Mesendoderm (in vitro differentiated cells): ENCODE measurements around the gene POLR3F.

Experiments
- DNase-seq: peaks from one replicate; pipeline ENCODE4 v3.0.0; 2013
- H2AK5ac ChIP-seq: 2 replicates; pipeline ENCODE4 v1.6.1; 2013; ENCODE audit warnings: low read length, inconsistent platforms
- H2BK120ac ChIP-seq: 2 replicates; pipeline ENCODE4 v1.6.1; 2013; ENCODE audit warnings: low read depth, mild to moderate bottlenecking, low read length, moderate library complexity, mixed read lengths
- H2BK15ac ChIP-seq: replicated peaks from 2 replicates; pipeline ENCODE4 v1.6.1; 2013; ENCODE audit warnings: low read depth, mild to moderate bottlenecking, moderate library complexity
- H2BK5ac ChIP-seq: 2 replicates; pipeline ENCODE4 v1.6.1; 2013; ENCODE audit warnings: low read length, inconsistent platforms
- H3K18ac ChIP-seq: 2 replicates; pipeline ENCODE4 v1.6.1; 2013; ENCODE audit warnings: mild to moderate bottlenecking, low read length, mixed read lengths
- H3K23ac ChIP-seq: one replicate; pipeline ENCODE4 v1.6.1; 2013; ENCODE audit warnings: low read length
- H3K27ac ChIP-seq: 2 replicates; pipeline ENCODE4 v1.5.1; 2013; ENCODE audit warnings: low read depth, mild to moderate bottlenecking, inconsistent platforms, low read length, moderate library complexity
- H3K27me3 ChIP-seq: 2 replicates; pipeline ENCODE4 v1.6.1; 2013; ENCODE audit warnings: low read length, control low read depth, mild to moderate bottlenecking, inconsistent platforms; ENCODE audit not compliant: insufficient read depth, poor library complexity
- H3K36me3 ChIP-seq: 2 replicates; pipeline ENCODE4 v1.6.1; 2013; ENCODE audit warnings: low read length, inconsistent platforms; ENCODE audit not compliant: control insufficient read depth, insufficient read depth
- H3K4ac ChIP-seq: one replicate; pipeline ENCODE4 v1.6.1; 2013; ENCODE audit warnings: low read depth, mild to moderate bottlenecking, low read length, moderate library complexity
- H3K4me1 ChIP-seq: 2 replicates; pipeline ENCODE4 v1.6.1; 2013; ENCODE audit warnings: low read depth, low read length, inconsistent platforms; ENCODE audit not compliant: control insufficient read depth
- H3K4me2 ChIP-seq: 2 replicates; pipeline ENCODE4 v1.6.1; 2013; ENCODE audit warnings: low read length
- H3K4me3 ChIP-seq: 2 replicates; pipeline ENCODE4 v1.5.1; 2013; ENCODE audit warnings: mild to moderate bottlenecking, low read length
- H3K56ac ChIP-seq: one replicate; pipeline ENCODE4 v1.6.1; 2013; ENCODE audit warnings: low read length
- H3K79me1 ChIP-seq: 2 replicates; pipeline ENCODE4 v1.6.1; 2013; ENCODE audit warnings: low read length, inconsistent platforms
- H3K79me2 ChIP-seq: 2 replicates; pipeline ENCODE4 v1.6.1; 2013; ENCODE audit warnings: mild to moderate bottlenecking, low read length; ENCODE audit not compliant: control insufficient read depth, insufficient read depth
- H3K9ac ChIP-seq: 2 replicates; pipeline ENCODE4 v1.6.1; 2013; ENCODE audit warnings: low read length, inconsistent platforms
- H4K5ac ChIP-seq: one replicate; pipeline ENCODE4 v1.6.1; 2013; ENCODE audit warnings: low read length
- H4K8ac ChIP-seq: one replicate; pipeline ENCODE4 v1.6.1; 2013; ENCODE audit warnings: low read depth, mild to moderate bottlenecking, control low read depth, low read length, moderate library complexity
- WGBS: extraction: QIAGEN DNeasy Blood & Tissue Kit; methylation state at CpG from one replicate; pipeline ENCODE4 v1.1.7; 2013; ENCODE audit warnings: low lambda C conversion rate, missing lambda C conversion rate; ENCODE audit not compliant: insufficient coverage; ENCODE audit errors: extremely low coverage; 5-methylcytosine and 5-hydroxymethylcytosine counted together

Gene POLR3F

GRCh38 chr20:18466574-18466893 lies 656 bp upstream of the POLR3F start:
- H3K79me2 ChIP-seq = peaks cover 12% of the 10 kb centered on the region

GRCh38 chr20:18477218-18477617 lies 10.0 kb downstream of the POLR3F start:
- Histone ChIP-seq H3K4ac (no peak overlapping the region), H2BK15ac (no peak overlapping the region), H3K56ac (no peak overlapping the region), H3K27ac (no peak overlapping the region), H2BK5ac (no peak overlapping the region), H4K8ac (no peak overlapping the region), H3K9ac (no peak overlapping the region), H3K4me3 (no peak overlapping the region), H2BK120ac (no peak overlapping the region), H3K27me3 (no peaks in the 10 kb centered on the region), H3K79me2 (no peaks in the 10 kb centered on the region), H4K5ac (no peak overlapping the region), H3K4me1 (no peaks in the 10 kb centered on the region), H3K23ac (no peak overlapping the region), H3K4me2 (no peak overlapping the region), H3K36me3 (peaks cover 4% of the 10 kb centered on the region), H2AK5ac (no peak overlapping the region), H3K79me1 (no peaks in the 10 kb centered on the region), H3K18ac (no peak overlapping the region)
- WGBS = no CpG with 5 or more reads among the region's 1 CpG
- DNase-seq = no peak

More at GRCh38 chr20:18466574-18466893, 656 bp upstream of the POLR3F start:
- H3K36me3 ChIP-seq = no peaks in the 10 kb centered on the region
- no peak overlapping the region for H2BK5ac ChIP-seq
- no peak overlapping the region for H3K27ac ChIP-seq
- H3K4me3 ChIP-seq = peak overlapping the region; percentile 83
- no peak overlapping the region for H3K18ac ChIP-seq
- H3K4me2 ChIP-seq = peak overlapping the region; percentile 51
- H2BK120ac ChIP-seq = no peak overlapping the region
- no peak overlapping the region for H2BK15ac ChIP-seq
- no peak for DNase-seq
- peak overlapping the region; percentile 76 for H3K56ac ChIP-seq
- no peak overlapping the region for H4K8ac ChIP-seq
- H3K4ac ChIP-seq = no peak overlapping the region
- H3K9ac ChIP-seq = peak overlapping the region; percentile 52
- H3K23ac ChIP-seq = no peak overlapping the region
- no peaks in the 10 kb centered on the region for H3K4me1 ChIP-seq
- no CpG with 5 or more reads among the region's 15 CpGs for WGBS
- no peaks in the 10 kb centered on the region for H3K27me3 ChIP-seq
- no peak overlapping the region for H4K5ac ChIP-seq
- peaks cover 6% of the 10 kb centered on the region for H3K79me1 ChIP-seq
- H2AK5ac ChIP-seq = no peak overlapping the region

- Histone ChIP-seq H3K36me3 (peaks cover 4% of the 10 kb centered on the region), H2BK120ac (no peak overlapping the region), H2BK5ac (no peak overlapping the region), H3K27ac (no peak overlapping the region), H4K8ac (no peak overlapping the region), H3K23ac (no peak overlapping the region), H3K56ac (no peak overlapping the region), H3K79me2 (no peaks in the 10 kb centered on the region), H3K4me3 (no peak overlapping the region), H3K79me1 (no peaks in the 10 kb centered on the region), H3K9ac (no peak overlapping the region), H3K27me3 (no peaks in the 10 kb centered on the region), H2BK15ac (no peak overlapping the region), H3K4ac (no peak overlapping the region), H3K4me2 (no peak overlapping the region), H3K18ac (no peak overlapping the region), H4K5ac (no peak overlapping the region), H2AK5ac (no peak overlapping the region), H3K4me1 (no peaks in the 10 kb centered on the region)
- WGBS = no CpG with 5 or more reads among the region's 1 CpG
- DNase-seq = peak; percentile 14
These were observed 10.6 kb downstream of the POLR3F start for GRCh38 chr20:18477821-18478220.

- no peaks in the 10 kb centered on the region for H3K79me2 ChIP-seq
- no peak overlapping the region for H2BK120ac ChIP-seq
- no peak overlapping the region for H4K5ac ChIP-seq
- no peak overlapping the region for H3K27ac ChIP-seq
- no peak overlapping the region for H3K18ac ChIP-seq
- H3K27me3 ChIP-seq = no peaks in the 10 kb centered on the region
- H3K9ac ChIP-seq = no peak overlapping the region
- DNase-seq = no peak
- no CpG with 5 or more reads among the region's 4 CpGs for WGBS
- no peak overlapping the region for H2BK5ac ChIP-seq
- no peak overlapping the region for H3K4ac ChIP-seq
- H3K79me1 ChIP-seq = no peaks in the 10 kb centered on the region
- H4K8ac ChIP-seq = no peak overlapping the region
- H3K4me3 ChIP-seq = no peak overlapping the region
- no peak overlapping the region for H3K23ac ChIP-seq
- H2AK5ac ChIP-seq = no peak overlapping the region
- H2BK15ac ChIP-seq = no peak overlapping the region
- H3K36me3 ChIP-seq = peaks cover 3% of the 10 kb centered on the region
- no peak overlapping the region for H3K4me2 ChIP-seq
- no peak overlapping the region for H3K56ac ChIP-seq
- no peaks in the 10 kb centered on the region for H3K4me1 ChIP-seq
These were observed 14.4 kb downstream of the POLR3F start for GRCh38 chr20:18481596-18481995.

GRCh38 chr20:18488301-18488700 lies 21.1 kb downstream of the POLR3F start:
- no peak overlapping the region for H2BK5ac ChIP-seq
- WGBS = no CpG with 5 or more reads among the region's 3 CpGs
- H2BK15ac ChIP-seq = no peak overlapping the region
- H3K27ac ChIP-seq = no peak overlapping the region
- H3K27me3 ChIP-seq = no peaks in the 10 kb centered on the region
- H3K36me3 ChIP-seq = peaks cover 3% of the 10 kb centered on the region
- H3K56ac ChIP-seq = no peak overlapping the region
- no peak overlapping the region for H3K18ac ChIP-seq
- H3K4me2 ChIP-seq = no peak overlapping the region
- no peak overlapping the region for H2BK120ac ChIP-seq
- no peaks in the 10 kb centered on the region for H3K4me1 ChIP-seq
- no peak overlapping the region for H3K4ac ChIP-seq
- H4K8ac ChIP-seq = no peak overlapping the region
- H3K79me2 ChIP-seq = no peaks in the 10 kb centered on the region
- H3K4me3 ChIP-seq = no peak overlapping the region
- no peak for DNase-seq
- H2AK5ac ChIP-seq = no peak overlapping the region
- no peak overlapping the region for H4K5ac ChIP-seq
- H3K23ac ChIP-seq = no peak overlapping the region
- H3K79me1 ChIP-seq = no peaks in the 10 kb centered on the region
- H3K9ac ChIP-seq = no peak overlapping the region

GRCh38 chr20:18496042-18496441 lies 28.9 kb downstream of the POLR3F start:
- DNase-seq = no peak
- no peak overlapping the region for H3K27ac ChIP-seq

More at GRCh38 chr20:18496042-18496441, 28.9 kb downstream of the POLR3F start:
- Histone ChIP-seq H2BK120ac (no peak overlapping the region), H3K79me1 (no peaks in the 10 kb centered on the region), H3K79me2 (no peaks in the 10 kb centered on the region), H3K36me3 (no peaks in the 10 kb centered on the region), H3K23ac (no peak overlapping the region), H3K4me2 (peak overlapping the region; percentile 11), H2BK15ac (no peak overlapping the region), H3K18ac (no peak overlapping the region), H4K8ac (no peak overlapping the region), H3K4me1 (no peaks in the 10 kb centered on the region), H3K9ac (peak overlapping the region; percentile 7), H2BK5ac (no peak overlapping the region), H3K4ac (no peak overlapping the region), H4K5ac (no peak overlapping the region), H2AK5ac (no peak overlapping the region), H3K56ac (no peak overlapping the region), H3K4me3 (no peak overlapping the region), H3K27me3 (no peaks in the 10 kb centered on the region)
- no CpG with 5 or more reads among the region's 7 CpGs for WGBS
